HepG2 (cell line): ENCODE data around the gene ATP2B2. TPM values are rescaled to one million over a fixed set of nuclear protein-coding genes. Genes with fewer than 3 reads are reported as not detected.
A peak's percentile ranks its signal among the peaks of the same experiment; 100 is the strongest.

Experiments used
- ATAC-seq: fragments of 200-7000 bp; cut with Tn5 transposase; 3 replicates; pipeline ENCODE4 v1.9.1; 2020; ENCODE audit warnings: mild to moderate bottlenecking, moderate library complexity
- BruUV-seq: library from RNA; stranded (reverse); fragments of 400-500 nt; replicated peaks from 2 replicates; lab custom pipeline; 2021; lab: Mats Ljungman, UMichigan
- CTCF ChIA-PET: fragments of 300-600 bp; formaldehyde crosslinking; extraction: SDS; loops from one replicate; lab custom pipeline; 2021; ENCODE audit warnings: low total read pairs, inconsistent platforms, low intra/inter-chr PET ratio; lab: Yijun Ruan, JAX
- POLR2A ChIA-PET: fragments of 350-600 bp; sonication (Branson Sonifier 250); formaldehyde crosslinking; loops from one replicate; lab custom pipeline; 2020; ENCODE audit warnings: antibody characterized with exemption, inconsistent platforms; lab: Yijun Ruan, JAX
- DNase-seq: peaks from one replicate; pipeline ENCODE4 v3.0.0-alpha.2; 2015; ENCODE audit warnings: low spot score
- FAIRE-seq: peaks from 3 replicates; lab custom pipeline; 2011; peaks lifted over from hg19 to GRCh38; lab: Jason Lieb, UNC
- H2AFZ ChIP-seq: one replicate; pipeline ENCODE4 v1.6.1; 2011; ENCODE audit warnings: low read length, inconsistent platforms
- H3K27ac ChIP-seq: fragments of 300-600 bp; 3 replicates; pipeline ENCODE4 v1.8.0; 2011; ENCODE audit warnings: mixed run types, mild to moderate bottlenecking, mixed read lengths, low read length, inconsistent platforms; ENCODE audit not compliant: insufficient read depth; ENCODE audit errors: extremely low read length
- H3K27me3 ChIP-seq, 2 experiments: fragments of 200-600 bp in 1 of 2; 2 replicates in 1 of 2; 3 replicates in 1 of 2; pipeline versions ENCODE4 v1.6.0 to v1.8.0; 2011; ENCODE audit warnings: low read length in 2 of 2, mild to moderate bottlenecking in 2 of 2, moderate library complexity in 2 of 2, inconsistent platforms in 1 of 2; ENCODE audit not compliant: insufficient read depth in 2 of 2, control insufficient read depth in 1 of 2
- H3K36me3 ChIP-seq, 2 experiments: fragments of 200-600 bp in 1 of 2; replicated peaks in 1 of 2; 2 replicates in 1 of 2; 3 replicates in 1 of 2; pipeline versions ENCODE4 v1.5.1 to v1.8.0; 2011; ENCODE audit warnings: low read length in 2 of 2, inconsistent platforms in 1 of 2; ENCODE audit not compliant: insufficient read depth in 2 of 2, control insufficient read depth in 1 of 2
- H3K4me1 ChIP-seq: 2 replicates; pipeline ENCODE4 v1.5.1; 2012; ENCODE audit warnings: low read length, inconsistent platforms; ENCODE audit not compliant: insufficient read depth
- H3K4me2 ChIP-seq: 2 replicates; pipeline ENCODE4 v1.6.0; 2011; ENCODE audit warnings: low read depth, low read length, inconsistent platforms
- H3K4me3 ChIP-seq, 3 experiments: fragments of 200-600 bp in 1 of 3; sonication (generic), shearing (Covaris generic) in 1 of 3; replicated peaks in 1 of 3; 2 replicates each; pipeline ENCODE4 v1.5.1; 2011 to 2016; ENCODE audit warnings: low read length in 3 of 3, inconsistent platforms in 2 of 3, low read depth in 2 of 3, mild to moderate bottlenecking in 2 of 3, control low read depth in 1 of 3, mixed read lengths in 1 of 3; ENCODE audit not compliant: insufficient read depth in 1 of 3
- H3K79me2 ChIP-seq: one replicate; pipeline ENCODE4 v1.6.1; 2011; ENCODE audit warnings: low read length, inconsistent platforms; ENCODE audit not compliant: insufficient read depth
- H3K9ac ChIP-seq: 2 replicates; pipeline ENCODE4 v1.6.0; 2011; ENCODE audit warnings: mild to moderate bottlenecking, low read depth, low read length, inconsistent platforms; ENCODE audit not compliant: insufficient read depth
- H3K9me3 ChIP-seq: 2 replicates; pipeline ENCODE4 v1.5.1; 2012; ENCODE audit warnings: mild to moderate bottlenecking, low read length
- H4K20me1 ChIP-seq: 2 replicates; pipeline ENCODE4 v1.6.0; 2011; ENCODE audit warnings: inconsistent platforms, mild to moderate bottlenecking, low read length, moderate library complexity; ENCODE audit not compliant: insufficient read depth
- PAF1 ChIP-seq: IDR thresholded peaks from 2 replicates; pipeline ENCODE4 v1.6.1; 2016; ENCODE audit warnings: missing genetic modification reagents, missing compliant biosample characterization
- WGBS: methylation state at CpG from one replicate; pipeline ENCODE4 v1.1.6; 2017; ENCODE audit warnings: low lambda C conversion rate; 5-methylcytosine and 5-hydroxymethylcytosine counted together
- in situ Hi-C: cut with HindIII; loops from 2 replicates; pipeline ENCODE4 v1.10.0; 2017; ENCODE audit warnings: low pct_unique_long_range_greater_than_20kb; ENCODE audit not compliant: extremely low pct_ligation_motif_present
- intact Hi-C: fragments of 100-400 bp; cut with micrococcal nuclease; formaldehyde crosslinking; loops from one replicate; pipeline ENCODE4 v1.10.0; 2022; ENCODE audit not compliant: unreplicated experiment
- polyA plus RNA-seq, 8 experiments: library from polyadenylated mRNA; depleted of rRNA in 3 of 8; stranded (reverse) in 7 of 8; unstranded in 1 of 8; fragments of >200 nt; fragmentation: Illumina TruSeq in 4 of 8; extraction: Trizol in 4 of 8; gene quantifications; 2 replicates each; pipeline versions ENCODE4 v1.2.1 to v1.2.3, GENCODE V29; 2011 to 2016; ENCODE audit warnings: low read depth in 4 of 8, missing spikeins in 1 of 8, mixed read lengths in 1 of 8; ENCODE audit not compliant: insufficient read depth in 1 of 8
- total RNA-seq, 5 experiments: library from RNA; depleted of rRNA; stranded (reverse); fragments of >200 nt; fragmentation: Illumina TruSeq; extraction: Trizol; gene quantifications; 2 replicates each; pipeline ENCODE4 v1.2.3, GENCODE V29; 2016; ENCODE audit warnings: low read depth in 1 of 5
- TF ChIP-seq, protein P1 (sequence below): sonication (generic); formaldehyde crosslinking; IDR thresholded peaks from 2 replicates; pipeline ENCODE4 v1.5.0; 2020; ENCODE audit warnings: mild to moderate bottlenecking, missing genetic modification reagents, moderate library complexity
- TF ChIP-seq, protein P2 (sequence below): sonication (generic); formaldehyde crosslinking; IDR thresholded peaks from 2 replicates; pipeline ENCODE4 v1.8.1; 2022; ENCODE audit warnings: low read depth, mild to moderate bottlenecking, missing genetic modification reagents

The ATP2B2 gene
- total and polyA plus RNA-seq, 2 of the 13 experiments (the other 11 are each of a cell fraction or from before 2014, with no cell fraction given) = 1.5 to 2.3 TPM

DNA sequence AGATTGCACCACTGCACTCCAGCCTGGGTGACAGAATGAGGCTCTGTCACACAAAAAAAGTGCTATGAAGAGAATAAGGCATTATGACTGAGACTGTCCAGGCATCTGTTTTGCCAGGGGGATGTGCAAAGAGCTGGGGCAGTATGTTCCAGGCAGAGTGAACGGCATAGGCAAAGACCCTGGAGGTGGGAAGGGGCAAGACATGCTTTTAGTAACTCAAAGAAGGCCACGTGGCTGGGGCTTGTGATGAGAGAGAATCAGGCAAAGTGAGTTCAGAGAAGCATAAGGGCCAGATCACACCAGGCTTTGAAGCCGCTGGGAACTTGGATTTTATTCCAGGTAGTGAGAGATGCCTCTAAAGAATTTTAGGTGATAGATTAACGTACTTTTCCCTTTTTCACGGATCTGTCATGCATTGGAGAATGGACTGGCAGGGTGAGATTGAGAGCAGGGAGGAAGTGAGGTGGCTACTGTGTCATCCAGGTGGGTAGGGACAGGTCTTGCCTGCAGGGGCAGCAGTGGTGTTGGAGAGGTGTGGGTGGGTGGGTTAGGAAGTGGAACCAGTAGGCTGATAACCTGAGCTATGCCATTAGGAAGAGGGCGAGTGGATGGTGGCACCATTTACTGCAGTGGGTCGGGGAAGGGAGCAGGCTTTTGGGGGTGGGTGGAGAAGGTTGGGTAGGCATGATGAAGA, 31.7 kb downstream of the ATP2B2 start:
- intact Hi-C loops = no loop called here
- no TSS peak for BruUV-seq
- FAIRE-seq = no peak

More for the DNA sequence above, 31.7 kb downstream of the ATP2B2 start:
- TF ChIP-seq, protein P1, sequence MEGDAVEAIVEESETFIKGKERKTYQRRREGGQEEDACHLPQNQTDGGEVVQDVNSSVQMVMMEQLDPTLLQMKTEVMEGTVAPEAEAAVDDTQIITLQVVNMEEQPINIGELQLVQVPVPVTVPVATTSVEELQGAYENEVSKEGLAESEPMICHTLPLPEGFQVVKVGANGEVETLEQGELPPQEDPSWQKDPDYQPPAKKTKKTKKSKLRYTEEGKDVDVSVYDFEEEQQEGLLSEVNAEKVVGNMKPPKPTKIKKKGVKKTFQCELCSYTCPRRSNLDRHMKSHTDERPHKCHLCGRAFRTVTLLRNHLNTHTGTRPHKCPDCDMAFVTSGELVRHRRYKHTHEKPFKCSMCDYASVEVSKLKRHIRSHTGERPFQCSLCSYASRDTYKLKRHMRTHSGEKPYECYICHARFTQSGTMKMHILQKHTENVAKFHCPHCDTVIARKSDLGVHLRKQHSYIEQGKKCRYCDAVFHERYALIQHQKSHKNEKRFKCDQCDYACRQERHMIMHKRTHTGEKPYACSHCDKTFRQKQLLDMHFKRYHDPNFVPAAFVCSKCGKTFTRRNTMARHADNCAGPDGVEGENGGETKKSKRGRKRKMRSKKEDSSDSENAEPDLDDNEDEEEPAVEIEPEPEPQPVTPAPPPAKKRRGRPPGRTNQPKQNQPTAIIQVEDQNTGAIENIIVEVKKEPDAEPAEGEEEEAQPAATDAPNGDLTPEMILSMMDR (CRISPR knock-in tag) = 0 out of 2 replicates have a peak, but pooled peaks have one; percentile 19
- TF ChIP-seq PAF1 (CRISPR knock-in tag) = no peak
- TF ChIP-seq, protein P2, sequence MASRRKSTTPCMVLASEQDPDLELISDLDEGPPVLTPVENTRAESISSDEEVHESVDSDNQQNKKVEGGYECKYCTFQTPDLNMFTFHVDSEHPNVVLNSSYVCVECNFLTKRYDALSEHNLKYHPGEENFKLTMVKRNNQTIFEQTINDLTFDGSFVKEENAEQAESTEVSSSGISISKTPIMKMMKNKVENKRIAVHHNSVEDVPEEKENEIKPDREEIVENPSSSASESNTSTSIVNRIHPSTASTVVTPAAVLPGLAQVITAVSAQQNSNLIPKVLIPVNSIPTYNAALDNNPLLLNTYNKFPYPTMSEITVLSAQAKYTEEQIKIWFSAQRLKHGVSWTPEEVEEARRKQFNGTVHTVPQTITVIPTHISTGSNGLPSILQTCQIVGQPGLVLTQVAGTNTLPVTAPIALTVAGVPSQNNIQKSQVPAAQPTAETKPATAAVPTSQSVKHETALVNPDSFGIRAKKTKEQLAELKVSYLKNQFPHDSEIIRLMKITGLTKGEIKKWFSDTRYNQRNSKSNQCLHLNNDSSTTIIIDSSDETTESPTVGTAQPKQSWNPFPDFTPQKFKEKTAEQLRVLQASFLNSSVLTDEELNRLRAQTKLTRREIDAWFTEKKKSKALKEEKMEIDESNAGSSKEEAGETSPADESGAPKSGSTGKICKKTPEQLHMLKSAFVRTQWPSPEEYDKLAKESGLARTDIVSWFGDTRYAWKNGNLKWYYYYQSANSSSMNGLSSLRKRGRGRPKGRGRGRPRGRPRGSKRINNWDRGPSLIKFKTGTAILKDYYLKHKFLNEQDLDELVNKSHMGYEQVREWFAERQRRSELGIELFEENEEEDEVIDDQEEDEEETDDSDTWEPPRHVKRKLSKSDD = no peak
- H2AFZ ChIP-seq = no peak overlapping the region
- no peaks in the 10 kb centered on the region for H3K79me2 ChIP-seq
- no peak overlapping the region for H3K27ac ChIP-seq
- no peaks in the 10 kb centered on the region for H3K9me3 ChIP-seq
- H3K4me3 ChIP-seq = no peak overlapping the region
- in situ Hi-C loops = no loop called here
- ATAC-seq = no peak
- H3K9ac ChIP-seq = no peak overlapping the region
- H3K4me2 ChIP-seq = no peak overlapping the region
- no peak for DNase-seq
- ChIA-PET CTCF (no interaction called here), POLR2A (no interaction called here)
- 65% methylated on average over 7 of the region's 7 CpGs for WGBS
- H3K4me1 ChIP-seq = peaks cover 28% of the 10 kb centered on the region
- no peaks in the 10 kb centered on the region for H3K36me3 ChIP-seq
- H3K27me3 ChIP-seq = no peaks in the 10 kb centered on the region; a peak in 1 of 5 replicates
- H4K20me1 ChIP-seq = no peaks in the 10 kb centered on the region
